ENCODE data around the gene TTC34.
"Not testable (repeated sequence)": the region's sequence is repeated elsewhere in the genome, so short reads cannot be mapped to it uniquely, and the experiment has no call there.

TTC34 gene

GRCh38 chr1:2657124-2657523 is 144.4 kb downstream of the TTC34 start:
- H3K36me3 ChIP-seq (ENCODE audit: insufficient read depth, low read depth, low read length): not testable (repeated sequence)
- H3K9me3 ChIP-seq (ENCODE audit: insufficient read depth, low read depth, low read length): peaks cover 39% of the 10 kb centered on the region

GRCh38 chr1:2655598-2656434 is 145.7 kb downstream of the TTC34 start:
- H3K9me3 ChIP-seq (ENCODE audit: insufficient read depth, low read depth, low read length): peaks cover 52% of the 10 kb centered on the region
- H3K27ac ChIP-seq (ENCODE audit: low read length); H3K4me3 ChIP-seq (ENCODE audit: low read length); H3K36me3 ChIP-seq (ENCODE audit: insufficient read depth, low read depth, low read length); H3K4me1 ChIP-seq (ENCODE audit: insufficient read depth, low read length); H3K9ac ChIP-seq (ENCODE audit: low read depth, low read length); H3K27me3 ChIP-seq (ENCODE audit: insufficient read depth, low read length): not testable (repeated sequence)

More at GRCh38 chr1:2657124-2657523, 144.4 kb downstream of the TTC34 start:
- H3K4me1 ChIP-seq (ENCODE audit: insufficient read depth, low read length); H3K27ac ChIP-seq (ENCODE audit: low read length); H3K27me3 ChIP-seq (ENCODE audit: insufficient read depth, low read length); H3K4me3 ChIP-seq (ENCODE audit: low read length); H3K9ac ChIP-seq (ENCODE audit: low read depth, low read length): not testable (repeated sequence)

- H3K4me3 ChIP-seq (ENCODE audit: low read length); H3K4me1 ChIP-seq (ENCODE audit: insufficient read depth, low read length); H3K36me3 ChIP-seq (ENCODE audit: insufficient read depth, low read depth, low read length); H3K27ac ChIP-seq (ENCODE audit: low read length); H3K9ac ChIP-seq (ENCODE audit: low read depth, low read length); H3K27me3 ChIP-seq (ENCODE audit: insufficient read depth, low read length): not testable (repeated sequence)
- peaks cover 64% of the 10 kb centered on the region for H3K9me3 ChIP-seq (ENCODE audit: insufficient read depth, low read depth, low read length)
Observed at GRCh38 chr1:2654443-2654948, 147.0 kb downstream of the TTC34 start.

- H3K4me1 ChIP-seq (ENCODE audit: insufficient read depth, low read length); H3K27me3 ChIP-seq (ENCODE audit: insufficient read depth, low read length); H3K36me3 ChIP-seq (ENCODE audit: insufficient read depth, low read depth, low read length); H3K9ac ChIP-seq (ENCODE audit: low read depth, low read length); H3K27ac ChIP-seq (ENCODE audit: low read length): not testable (repeated sequence)
- H3K9me3 ChIP-seq (ENCODE audit: insufficient read depth, low read depth, low read length): peaks cover 70% of the 10 kb centered on the region
- 0 out of 2 replicates have a peak overlapping the region, but pooled peaks have one; percentile 21 for H3K4me3 ChIP-seq (ENCODE audit: low read length)
Observed at GRCh38 chr1:2653741-2654442, 147.6 kb downstream of the TTC34 start.

- H3K9ac ChIP-seq (ENCODE audit: low read depth, low read length); H3K4me1 ChIP-seq (ENCODE audit: insufficient read depth, low read length); H3K27ac ChIP-seq (ENCODE audit: low read length); H3K4me3 ChIP-seq (ENCODE audit: low read length); H3K27me3 ChIP-seq (ENCODE audit: insufficient read depth, low read length); H3K36me3 ChIP-seq (ENCODE audit: insufficient read depth, low read depth, low read length): not testable (repeated sequence)
- peaks cover 79% of the 10 kb centered on the region for H3K9me3 ChIP-seq (ENCODE audit: insufficient read depth, low read depth, low read length)
Observed at GRCh38 chr1:2652926-2653571, 148.4 kb downstream of the TTC34 start.

- not testable (repeated sequence) for H3K36me3 ChIP-seq (ENCODE audit: insufficient read depth, low read depth, low read length); H3K4me3 ChIP-seq (ENCODE audit: low read length); H3K27me3 ChIP-seq (ENCODE audit: insufficient read depth, low read length); H3K4me1 ChIP-seq (ENCODE audit: insufficient read depth, low read length); H3K27ac ChIP-seq (ENCODE audit: low read length); H3K9ac ChIP-seq (ENCODE audit: low read depth, low read length)
- peaks cover 85% of the 10 kb centered on the region for H3K9me3 ChIP-seq (ENCODE audit: insufficient read depth, low read depth, low read length)
Observed at GRCh38 chr1:2652152-2652925, 149.2 kb downstream of the TTC34 start.

GRCh38 chr1:2650967-2651645 is 150.4 kb downstream of the TTC34 start:
- peaks cover 94% of the 10 kb centered on the region for H3K9me3 ChIP-seq (ENCODE audit: insufficient read depth, low read depth, low read length)
- no peak overlapping the region for H3K9ac ChIP-seq (ENCODE audit: low read depth, low read length)
- H3K27ac ChIP-seq (ENCODE audit: low read length): no peak overlapping the region
- no peaks in the 10 kb centered on the region for H3K4me1 ChIP-seq (ENCODE audit: insufficient read depth, low read length)
- no peaks in the 10 kb centered on the region for H3K27me3 ChIP-seq (ENCODE audit: insufficient read depth, low read length)
- no peak overlapping the region for H3K4me3 ChIP-seq (ENCODE audit: low read length)
- H3K36me3 ChIP-seq (ENCODE audit: insufficient read depth, low read depth, low read length): no peaks in the 10 kb centered on the region

GRCh38 chr1:2646837-2647236 is 154.7 kb downstream of the TTC34 start:
- peaks cover 54% of the 10 kb centered on the region for H3K9me3 ChIP-seq (ENCODE audit: insufficient read depth, low read depth, low read length)
- no peak overlapping the region for H3K27ac ChIP-seq (ENCODE audit: low read length)
- H3K4me1 ChIP-seq (ENCODE audit: insufficient read depth, low read length): no peaks in the 10 kb centered on the region
- no peak overlapping the region for H3K9ac ChIP-seq (ENCODE audit: low read depth, low read length)
- peaks cover 5% of the 10 kb centered on the region for H3K27me3 ChIP-seq (ENCODE audit: insufficient read depth, low read length)
- H3K4me3 ChIP-seq (ENCODE audit: low read length): no peak overlapping the region
- H3K36me3 ChIP-seq (ENCODE audit: insufficient read depth, low read depth, low read length): no peaks in the 10 kb centered on the region

- H3K4me3 ChIP-seq (ENCODE audit: low read length): no peak overlapping the region
- no peak overlapping the region for H3K9ac ChIP-seq (ENCODE audit: low read depth, low read length)
- H3K27me3 ChIP-seq (ENCODE audit: insufficient read depth, low read length): peaks cover 5% of the 10 kb centered on the region
- no peak overlapping the region for H3K27ac ChIP-seq (ENCODE audit: low read length)
- H3K36me3 ChIP-seq (ENCODE audit: insufficient read depth, low read depth, low read length): no peaks in the 10 kb centered on the region
- peaks cover 44% of the 10 kb centered on the region for H3K9me3 ChIP-seq (ENCODE audit: insufficient read depth, low read depth, low read length)
- H3K4me1 ChIP-seq (ENCODE audit: insufficient read depth, low read length): no peaks in the 10 kb centered on the region
Observed at GRCh38 chr1:2645776-2646175, 155.7 kb downstream of the TTC34 start.

- H3K9me3 ChIP-seq (ENCODE audit: insufficient read depth, low read depth, low read length): peaks cover 37% of the 10 kb centered on the region
- no peak overlapping the region for H3K9ac ChIP-seq (ENCODE audit: low read depth, low read length)
- peaks cover 5% of the 10 kb centered on the region for H3K27me3 ChIP-seq (ENCODE audit: insufficient read depth, low read length)
- no peaks in the 10 kb centered on the region for H3K36me3 ChIP-seq (ENCODE audit: insufficient read depth, low read depth, low read length)
- no peak overlapping the region for H3K27ac ChIP-seq (ENCODE audit: low read length)
- no peaks in the 10 kb centered on the region for H3K4me1 ChIP-seq (ENCODE audit: insufficient read depth, low read length)
- H3K4me3 ChIP-seq (ENCODE audit: low read length): no peak overlapping the region
Observed at GRCh38 chr1:2645143-2645542, 156.3 kb downstream of the TTC34 start.

- no peak overlapping the region for H3K9ac ChIP-seq (ENCODE audit: low read depth, low read length)
- peaks cover 33% of the 10 kb centered on the region for H3K9me3 ChIP-seq (ENCODE audit: insufficient read depth, low read depth, low read length)
- H3K4me1 ChIP-seq (ENCODE audit: insufficient read depth, low read length): no peaks in the 10 kb centered on the region
- peaks cover 9% of the 10 kb centered on the region for H3K27me3 ChIP-seq (ENCODE audit: insufficient read depth, low read length)
- no peak overlapping the region for H3K4me3 ChIP-seq (ENCODE audit: low read length)
- H3K27ac ChIP-seq (ENCODE audit: low read length): no peak overlapping the region
- H3K36me3 ChIP-seq (ENCODE audit: insufficient read depth, low read depth, low read length): no peaks in the 10 kb centered on the region
Observed at GRCh38 chr1:2644591-2645101, 156.8 kb downstream of the TTC34 start.

Data from iPS-20b (cell line).